Panc1 (cell line): Measurements from ENCODE around the gene BARX2.

Experiments
- CTCF ChIP-seq: fragments of 450-650 bp; IDR thresholded peaks from 2 replicates; pipeline ENCODE4 v1.5.1; 2017; ENCODE audit warnings: mild to moderate bottlenecking
- POLR2AphosphoS5 ChIP-seq: IDR thresholded peaks from 2 replicates; pipeline ENCODE4 v1.6.1; 2012; ENCODE audit warnings: mild to moderate bottlenecking, low read depth, low read length, moderate library complexity
- TCF7L2 ChIP-seq: IDR thresholded peaks from 2 replicates; pipeline ENCODE4 v1.6.1; 2011; ENCODE audit warnings: mild to moderate bottlenecking, low read depth, low read length, inconsistent platforms

- no peak for TF ChIP-seq CTCF
- TF ChIP-seq TCF7L2 = no peak
- no peak for TF ChIP-seq POLR2AphosphoS5
Measured at GRCh38 chr11:129455101-129455500, 79.5 kb downstream of the BARX2 start.
